Stimulated activated CD4-positive, alpha-beta T cell treated with anti-CD3 and anti-CD28 coated beads, Interleukin-15, amount 100 ng/mL, for 24 hours (primary cell): Measurements from ENCODE around the gene TLL1.

ENCODE experiments used
- DNase-seq: peaks from one replicate; pipeline ENCODE4 v3.0.0-alpha.2; 2020

TLL1 gene

DNA sequence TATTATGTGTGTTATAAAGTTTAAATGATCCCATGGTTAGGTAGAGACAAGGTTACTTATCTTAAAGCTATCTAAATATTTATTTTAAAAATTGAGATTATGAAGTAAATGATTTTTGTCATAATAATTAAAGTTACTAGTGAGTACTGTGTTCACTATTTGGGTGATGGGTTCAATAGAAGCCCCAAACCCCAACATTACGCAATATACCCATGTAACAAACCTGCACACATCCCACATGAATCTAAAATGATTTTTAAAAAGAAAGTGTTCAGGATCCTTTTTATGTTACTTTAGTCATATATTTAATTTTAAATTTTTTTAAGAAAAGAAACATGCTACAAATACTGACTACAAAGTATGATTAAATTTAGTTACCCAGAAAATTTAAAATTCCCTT is 193.9 kb downstream of the TLL1 start:
- DNase-seq, result no peak

DNA sequence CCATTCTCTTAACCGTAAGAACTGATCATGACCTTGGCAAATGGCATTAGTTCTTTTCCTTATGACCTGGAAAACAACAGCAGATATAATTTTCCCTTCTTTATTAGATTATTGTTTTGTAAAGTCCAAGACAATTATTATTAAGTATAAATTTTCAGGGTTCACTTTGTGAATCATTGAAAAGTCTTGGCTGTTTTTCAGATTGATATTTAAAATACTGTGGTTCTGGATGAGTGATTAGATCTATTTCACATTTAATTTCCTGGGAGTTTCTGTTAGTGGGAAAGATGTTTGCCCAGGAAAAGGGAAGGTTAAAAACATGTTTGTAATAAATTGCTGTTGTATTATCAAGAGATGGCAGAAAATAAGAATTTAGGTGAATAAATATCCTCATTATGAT is 194.9 kb downstream of the TLL1 start:
- DNase-seq, result no peak

DNA sequence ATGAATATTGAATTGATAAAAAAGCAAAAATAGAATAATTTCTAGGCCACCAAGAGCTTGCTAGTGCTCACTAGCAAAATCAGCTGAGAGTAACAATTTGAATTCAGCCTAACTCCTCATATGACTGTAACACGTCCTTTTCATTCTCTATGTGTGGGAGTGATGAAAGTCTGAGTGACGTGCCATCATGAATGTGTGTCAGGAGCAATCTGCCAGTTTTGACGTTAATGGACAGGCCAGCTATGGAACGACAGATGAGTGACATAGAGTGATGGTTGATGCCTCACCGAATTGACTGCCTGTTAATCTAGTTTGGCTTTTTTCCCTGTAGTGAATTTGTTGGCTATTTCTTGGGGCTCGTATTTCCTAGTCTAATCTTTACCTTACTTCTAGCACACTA is 200.7 kb downstream of the TLL1 start:
- no peak for DNase-seq

DNA sequence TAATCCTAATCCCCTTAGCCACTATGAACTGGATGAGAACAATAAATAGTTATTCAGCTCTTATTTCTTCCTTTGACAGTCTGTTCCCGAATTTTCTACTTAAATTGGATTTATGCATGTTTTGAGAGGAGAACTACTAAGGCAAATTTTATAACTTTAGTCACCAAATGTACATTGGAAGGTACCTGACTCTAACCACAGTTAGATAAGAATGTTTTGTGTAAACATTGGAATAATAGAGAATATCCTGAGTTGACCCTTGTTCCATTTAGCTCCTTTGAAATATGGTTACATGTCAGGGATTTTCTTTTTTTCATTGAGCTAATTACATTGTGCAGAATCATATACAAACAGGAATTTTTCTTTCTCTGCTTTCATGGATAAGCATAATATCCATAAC is 202.6 kb downstream of the TLL1 start:
- DNase-seq, result no peak

- no peak for DNase-seq
These were observed 204.7 kb downstream of the TLL1 start for GRCh38 chr4:166077782-166078181.

DNA sequence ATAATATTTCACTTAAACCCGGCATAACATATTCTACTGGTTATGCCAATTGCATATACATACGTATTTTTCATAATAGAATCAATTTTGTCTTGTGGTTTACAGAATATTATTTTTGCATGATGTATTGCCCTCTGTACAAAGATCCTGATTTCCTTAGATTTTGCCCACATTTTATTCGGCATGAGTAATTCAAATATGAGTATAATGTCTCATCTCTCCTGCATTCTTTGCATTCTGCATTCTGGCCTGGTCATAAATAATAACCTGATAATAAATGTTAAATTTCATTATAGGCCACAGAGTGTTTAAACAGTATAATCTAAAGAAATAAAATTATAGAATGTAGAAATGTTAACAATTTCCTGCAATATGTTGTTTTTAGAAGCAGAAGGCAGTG is 205.3 kb downstream of the TLL1 start:
- DNase-seq, result no peak

DNA sequence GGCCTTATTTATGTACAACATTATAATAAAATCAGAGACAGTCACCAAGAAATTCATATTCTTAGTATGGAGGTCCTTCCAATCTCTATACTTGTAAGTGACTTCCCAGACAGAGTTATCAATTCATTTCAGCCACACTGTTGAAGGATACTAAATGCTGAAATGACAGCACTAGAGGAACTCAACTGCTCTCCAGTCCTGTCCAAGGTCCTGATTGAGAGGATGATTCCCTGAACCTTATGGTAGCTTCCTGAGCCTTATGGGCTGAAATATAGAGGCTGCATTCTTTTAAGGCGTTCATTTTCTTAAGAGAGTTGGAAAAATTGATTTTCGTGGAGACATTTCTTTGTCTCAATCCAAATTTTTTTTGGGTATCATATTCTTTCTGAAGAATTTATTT is 205.9 kb downstream of the TLL1 start:
- no peak for DNase-seq

- no peak for DNase-seq
These were observed 214.5 kb downstream of the TLL1 start for GRCh38 chr4:166087569-166087968.

GRCh38 chr4:166088576-166088975 is 215.5 kb downstream of the TLL1 start:
- no peak for DNase-seq

GRCh38 chr4:166091146-166091545 is 218.1 kb downstream of the TLL1 start:
- DNase-seq, result no peak

GRCh38 chr4:166091912-166092510 is 219.0 kb downstream of the TLL1 start:
- no peak for DNase-seq

DNA sequence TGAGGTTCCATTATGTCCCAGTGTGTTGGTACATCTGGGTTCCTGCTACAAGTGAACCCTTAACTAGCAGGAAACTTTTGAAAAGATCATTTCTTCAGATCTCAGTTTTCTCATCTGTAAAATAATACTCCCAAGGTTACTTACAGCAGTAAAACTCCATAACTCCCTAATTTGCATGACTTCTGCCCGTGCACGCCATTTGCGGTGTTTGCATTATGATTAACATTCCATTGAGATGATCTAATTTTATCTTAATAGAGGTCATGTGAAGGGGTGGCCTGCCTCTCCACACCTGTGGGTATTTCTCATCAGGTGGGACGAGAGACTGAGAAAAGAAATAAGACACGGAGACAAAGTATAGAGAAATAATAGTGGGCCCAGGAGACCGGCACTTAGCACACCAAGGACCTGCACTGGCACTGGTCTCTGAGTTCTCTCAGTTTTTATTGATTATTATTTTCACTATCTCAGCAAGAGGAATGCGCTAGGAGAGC is 219.8 kb downstream of the TLL1 start:
- DNase-seq, result no peak

DNA sequence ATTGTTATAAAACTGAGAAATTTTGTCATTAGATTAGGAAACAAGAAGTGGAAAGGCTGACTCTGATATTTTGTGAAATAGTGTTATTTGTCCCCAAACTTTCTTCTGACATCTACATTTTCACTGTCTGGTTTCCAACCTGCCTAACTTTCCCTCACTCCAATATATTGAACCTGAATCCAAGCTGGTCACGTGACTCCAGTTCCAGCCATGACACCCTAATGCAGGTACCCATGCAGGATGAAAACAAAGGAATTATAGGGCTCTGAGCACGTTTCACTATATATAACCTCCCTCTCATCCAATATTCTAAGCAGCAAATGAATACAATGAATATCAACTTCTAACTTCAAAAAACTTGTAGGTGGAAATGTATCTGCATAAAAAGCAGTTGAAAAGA is 231.6 kb downstream of the TLL1 start:
- no peak for DNase-seq

- no peak for DNase-seq
These were observed 248.9 kb downstream of the TLL1 start for GRCh38 chr4:166121897-166122296.

- no peak for DNase-seq
These were observed 250.5 kb downstream of the TLL1 start for GRCh38 chr4:166123546-166123945.

DNA sequence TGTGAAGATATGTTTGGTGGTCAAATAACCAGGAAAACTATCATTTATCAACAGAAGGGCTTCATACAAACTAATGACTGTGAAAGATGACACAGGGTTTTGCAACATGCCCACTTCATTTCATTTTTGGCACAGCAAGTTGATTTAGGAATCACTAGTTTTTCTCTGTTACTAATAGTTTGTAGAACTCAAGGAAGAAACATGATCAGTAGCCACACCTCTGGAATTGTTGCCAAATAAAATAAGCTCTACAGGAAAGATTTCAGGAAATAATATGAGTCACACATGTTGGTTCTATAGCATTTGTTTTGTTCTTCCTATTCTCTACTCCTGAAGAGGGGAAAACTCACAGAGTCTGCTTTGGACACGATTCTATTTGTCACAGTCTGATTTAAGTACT is 255.4 kb downstream of the TLL1 start:
- no peak for DNase-seq

DNA sequence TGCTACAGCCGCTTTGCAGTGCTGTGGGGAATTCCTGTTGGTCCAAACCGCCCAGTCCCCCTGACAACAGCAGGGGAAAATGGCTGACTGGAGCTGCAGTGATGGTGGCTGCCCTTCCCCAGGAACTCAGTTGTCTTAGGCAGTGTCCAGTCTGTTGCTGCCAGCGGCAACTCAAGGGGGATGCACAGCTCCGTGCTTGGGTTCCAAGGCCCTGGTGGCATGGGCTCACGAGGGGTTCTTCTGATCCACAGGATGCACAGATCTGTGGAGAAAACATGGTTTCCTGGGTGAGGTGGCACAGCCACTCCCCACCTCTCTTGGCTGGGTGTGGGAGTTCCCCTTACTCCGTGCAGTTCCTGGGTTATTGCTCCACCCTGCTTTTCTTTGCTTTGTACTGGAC is 261.2 kb downstream of the TLL1 start:
- no peak for DNase-seq

GRCh38 chr4:166140951-166141350 is 267.9 kb downstream of the TLL1 start:
- no peak for DNase-seq

- DNase-seq, result peak; percentile 13
These were observed 270.2 kb downstream of the TLL1 start for GRCh38 chr4:166143227-166143626.

DNA sequence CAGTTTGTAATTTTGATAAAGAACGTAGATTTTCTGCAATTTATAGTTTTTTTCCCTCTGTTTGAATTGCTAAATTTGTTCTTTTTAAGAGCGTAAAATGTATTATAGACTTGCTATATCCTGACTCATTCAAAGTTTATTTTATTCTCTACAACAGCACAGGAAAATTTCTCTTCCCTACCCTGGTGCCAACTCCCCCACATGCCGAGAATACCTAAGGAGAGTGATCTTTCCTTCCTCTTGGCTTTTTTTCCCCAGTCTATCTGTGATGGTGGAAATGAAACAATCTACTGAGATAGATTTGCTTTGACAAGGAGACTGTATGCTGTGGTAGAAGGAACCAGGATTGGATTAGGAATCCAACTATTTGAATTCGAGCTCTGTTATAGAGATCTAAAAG is 271.6 kb downstream of the TLL1 start:
- DNase-seq, result no peak

DNA sequence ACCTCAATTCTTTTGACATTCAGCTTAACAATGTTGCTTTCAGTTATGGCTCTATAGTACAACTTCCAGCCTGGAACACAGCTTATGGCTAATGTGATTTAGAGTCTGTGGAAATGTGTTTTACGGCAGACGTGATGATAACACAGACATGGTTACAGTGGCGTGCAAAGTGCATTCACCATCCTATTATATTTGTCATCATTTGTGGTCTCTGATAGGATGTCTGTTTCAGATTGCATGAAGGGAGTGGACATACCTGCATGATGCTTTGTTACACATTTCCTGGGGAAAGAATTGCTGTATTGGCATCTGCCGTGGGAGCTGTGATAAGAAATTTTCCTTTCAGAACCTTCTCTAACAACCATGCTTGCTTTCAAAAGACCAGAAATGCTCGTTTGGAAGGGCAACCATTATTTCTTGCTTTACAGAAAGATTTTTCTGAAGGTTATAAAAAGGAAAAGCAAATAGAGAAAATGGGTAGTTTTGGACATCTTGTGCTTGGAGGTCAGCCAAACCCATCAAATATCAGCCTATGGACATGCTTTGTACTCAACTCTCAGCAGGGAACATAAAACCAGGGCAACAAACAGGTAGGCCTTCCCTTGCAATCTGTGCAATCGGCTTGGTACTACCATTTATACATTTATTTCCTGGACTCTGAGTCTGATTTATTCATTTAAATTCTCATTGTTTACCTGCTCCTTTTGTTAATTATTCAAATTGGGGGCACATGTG is 273.9 kb downstream of the TLL1 start:
- no peak for DNase-seq
